ENCODE data around the gene MRPL24. TPM values are rescaled to one million over a fixed set of nuclear protein-coding genes. Genes with fewer than 3 reads are reported as not detected.
A peak's percentile ranks its signal among the peaks of the same experiment; 100 is the strongest.

The MRPL24 gene
- total and polyA plus RNA-seq, 9 of the 15 experiments (the other 6 are each of a cell fraction or from before 2014, with no cell fraction given), result 74.3 to 267 (median 113) TPM

DNA sequence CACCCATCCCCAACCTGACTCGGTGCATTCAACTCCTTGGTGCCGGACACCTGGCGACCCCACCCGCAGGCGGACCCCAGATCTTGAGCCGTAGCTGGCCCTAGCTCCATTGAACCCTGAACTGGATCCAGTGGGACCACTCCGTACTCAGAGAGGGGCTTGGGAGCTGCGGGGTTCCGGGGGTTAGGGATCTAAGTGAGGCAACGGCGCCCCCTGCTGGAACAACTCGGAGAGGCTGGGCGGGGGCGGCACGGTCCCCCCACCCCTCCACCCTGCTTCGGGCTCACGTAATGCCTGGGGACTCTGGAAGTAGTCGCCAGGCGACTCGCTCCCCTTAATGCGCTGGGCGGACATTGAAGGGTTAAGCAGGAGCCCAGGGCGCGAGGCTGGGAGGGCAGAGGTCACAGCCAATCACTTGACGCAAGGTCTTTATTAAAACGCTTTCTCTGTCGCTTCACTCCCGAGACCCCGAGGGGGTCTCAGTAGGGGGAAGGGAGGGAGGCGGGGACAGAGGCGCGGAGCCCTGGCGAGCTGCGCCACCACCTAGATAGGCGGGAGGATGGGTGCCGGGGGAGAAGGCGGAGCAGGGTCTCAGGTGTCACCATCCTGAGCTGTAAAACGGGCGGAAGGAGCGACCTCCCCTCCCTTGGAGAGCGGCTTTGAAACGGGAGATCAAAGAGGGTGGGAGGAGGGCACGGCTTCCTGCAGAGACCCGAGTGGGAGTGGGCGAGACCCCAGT, 34.8 kb downstream of the MRPL24 start (continued):
- TF ChIP-seq CTCF (IDR thresholded peaks at IDR 0.05 in 2 of 3, conservative IDR thresholded peaks at IDR 0.05 in 1 of 3; ENCODE audit: insufficient read depth in 2 of 3, low read depth in 1 of 3, low read length in 3 of 3), result peak; percentile 89 to 91 (median 89)
- TF ChIP-seq GABPA (tag; conservative IDR thresholded peaks at IDR 0.05; ENCODE audit: low read depth), result 0 out of 2 replicates have a peak, but pooled peaks have one; percentile 14

DNA sequence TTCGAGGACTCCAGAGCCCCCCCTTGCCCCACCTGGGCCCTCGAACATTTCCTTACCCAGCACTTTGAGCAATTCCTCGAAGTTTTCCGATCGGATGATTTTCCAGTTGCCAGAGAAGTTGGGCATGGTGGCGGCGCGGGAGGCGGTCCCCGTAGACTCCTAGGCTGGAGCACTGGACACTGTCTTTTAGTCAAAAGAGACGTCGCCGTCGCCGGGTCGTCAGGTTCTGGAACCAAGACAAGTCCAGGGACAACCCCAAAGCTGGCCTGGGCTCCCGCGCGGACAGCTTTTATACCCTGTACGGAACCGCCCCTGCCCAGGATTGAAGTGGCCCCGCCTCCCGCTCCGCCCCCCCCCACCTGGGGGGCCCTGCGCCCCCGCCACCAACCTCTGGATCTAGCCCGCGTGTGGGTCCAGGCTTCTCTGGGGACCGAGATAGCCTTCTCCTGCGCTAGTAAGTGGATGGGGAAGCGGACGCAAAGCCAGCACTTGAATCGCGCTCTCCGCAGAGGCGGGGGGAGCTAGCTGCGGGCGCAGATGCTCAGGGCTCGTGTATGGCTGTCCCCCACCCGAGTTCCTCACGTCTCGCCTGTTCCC, 35.5 kb downstream of the MRPL24 start, which contains the start of gene CRABP2:
CRABP2 (minus strand) TSS at position 263 of the 597 bp plus-strand sequence; CDS start at position 126, 137 bp downstream.
- 33% methylated on average over 36 of the region's 42 CpGs for WGBS (ENCODE audit: insufficient coverage, low coverage, missing lambda C conversion rate)
- no peaks in the 10 kb centered on the region for H3K9me3 ChIP-seq (replicated peaks; ENCODE audit: control insufficient read depth, insufficient read depth, low read depth, low read length)
- peaks cover 15 to 36% of the 10 kb centered on the region in 2 experiments; a peak in 4 of 5 replicates for H3K4me1 ChIP-seq (replicated peaks in 1 of 2; ENCODE audit: control insufficient read depth in 2 of 2, insufficient read depth in 2 of 2, low read length in 2 of 2)
- no peaks in the 10 kb centered on the region for H4K20me1 ChIP-seq (replicated peaks; ENCODE audit: control insufficient read depth, insufficient read depth, low read length)
- ATAC-seq (peak; percentile 73), FAIRE-seq (no peak), DNase-seq (ENCODE audit: extremely low read depth in 1 of 4, low spot score in 3 of 4) (peak in 3 of 4 experiments; percentile 56 to 63 (median 62))
- H2AFZ ChIP-seq (ENCODE audit: low read depth, low read length), result peak within 1 kb of the TSS; percentile 99
- peak within 1 kb of the TSS; percentile 47 for H3K4me3 ChIP-seq
- ChIA-PET POLR2A (interaction anchor here (0.6 to 2.3 kb wide), 5 partner anchors 11 to 1570 kb away, joined by 3 to 21 read pairs (median 4); no protein-coding TSS in a partner anchor), CTCF (ENCODE audit: low intra/inter-chr PET ratio) (interaction anchor here (0.5 to 4.4 kb wide), 7 partner anchors 12 to 79 kb away, joined by 3 to 64 read pairs (median 4); no protein-coding TSS in a partner anchor)
- H3K9ac ChIP-seq (ENCODE audit: insufficient read depth in 1 of 2, low read depth in 2 of 2, low read length in 2 of 2), result peak within 1 kb of the TSS; percentile 64 to 87
- intact Hi-C loops (cut with micrococcal nuclease) (no loop called here), in situ Hi-C loops (cut with MboI) (no loop called here)
- H3K27ac ChIP-seq (ENCODE audit: extremely low read depth, low read depth, low read length), result peak within 1 kb of the TSS; percentile 44; the same call in 2 of the 3 replicates
- H3K79me2 ChIP-seq (ENCODE audit: control insufficient read depth, insufficient read depth, low read length), result no peaks in the 10 kb centered on the region
- no peaks in the 10 kb centered on the region for H3K36me3 ChIP-seq (ENCODE audit: control insufficient read depth, insufficient read depth, low read length)
- H3K4me2 ChIP-seq (ENCODE audit: insufficient read depth, low read length), result peak within 1 kb of the TSS; percentile 87
- no peaks in the 10 kb centered on the region for H3K9me1 ChIP-seq (ENCODE audit: control insufficient read depth, insufficient read depth, low read length)
- no TSS peak for BruUV-seq (replicated peaks)
- no peaks in the 10 kb centered on the region for H3K27me3 ChIP-seq (ENCODE audit: control insufficient read depth in 2 of 2, insufficient read depth in 2 of 2, low read length in 2 of 2)
- TF ChIP-seq ZNF282 (CRISPR knock-in tag; IDR thresholded peaks at IDR 0.05), result no peak
- TF ChIP-seq, protein P1, sequence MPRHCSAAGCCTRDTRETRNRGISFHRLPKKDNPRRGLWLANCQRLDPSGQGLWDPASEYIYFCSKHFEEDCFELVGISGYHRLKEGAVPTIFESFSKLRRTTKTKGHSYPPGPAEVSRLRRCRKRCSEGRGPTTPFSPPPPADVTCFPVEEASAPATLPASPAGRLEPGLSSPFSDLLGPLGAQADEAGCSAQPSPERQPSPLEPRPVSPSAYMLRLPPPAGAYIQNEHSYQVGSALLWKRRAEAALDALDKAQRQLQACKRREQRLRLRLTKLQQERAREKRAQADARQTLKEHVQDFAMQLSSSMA (CRISPR knock-in tag; IDR thresholded peaks at IDR 0.05), result no peak
- TF ChIP-seq CCNT2 (IDR thresholded peaks at IDR 0.05; ENCODE audit: borderline replicate concordance, extremely low read depth, insufficient read length, low read depth, low read length), result peak; percentile 8
- no peak for TF ChIP-seq PBX2 (CRISPR knock-in tag; IDR thresholded peaks at IDR 0.05; ENCODE audit: low read depth)
- no peak for TF ChIP-seq PBX2 (tag; conservative IDR thresholded peaks at IDR 0.05; ENCODE audit: low read depth)
- TF ChIP-seq NFYB (IDR thresholded peaks at IDR 0.05; ENCODE audit: extremely low read depth, insufficient read length), result no peak
- no peak for TF ChIP-seq CBX1 (IDR thresholded peaks at IDR 0.05; ENCODE audit: low read depth)
- 0 out of 2 replicates have a peak, but pooled peaks have one; percentile 58 for TF ChIP-seq SAFB (IDR thresholded peaks at IDR 0.05; ENCODE audit: borderline replicate concordance, low read depth, low read length)
- no peak for TF ChIP-seq CEBPG (CRISPR knock-in tag; IDR thresholded peaks at IDR 0.05)
- TF ChIP-seq CEBPG (tag; conservative IDR thresholded peaks at IDR 0.05 in 1 of 2, IDR thresholded peaks at IDR 0.05 in 1 of 2), result no peak
